NCI-H2227 (cell line): ENCODE measurements around the gene SIGLEC10.
A peak's percentile ranks its signal among the peaks of the same experiment; 100 is the strongest.
"Not testable (repeated sequence)": the region's sequence is repeated elsewhere in the genome, so short reads cannot be mapped to it uniquely, and the experiment has no call there.

Experiments used
- DNase-seq: peaks from one replicate; lab custom pipeline; 2025; ENCODE audit not compliant: unreplicated experiment; lab: John Stamatoyannopoulos, UW

The SIGLEC10 gene

DNA sequence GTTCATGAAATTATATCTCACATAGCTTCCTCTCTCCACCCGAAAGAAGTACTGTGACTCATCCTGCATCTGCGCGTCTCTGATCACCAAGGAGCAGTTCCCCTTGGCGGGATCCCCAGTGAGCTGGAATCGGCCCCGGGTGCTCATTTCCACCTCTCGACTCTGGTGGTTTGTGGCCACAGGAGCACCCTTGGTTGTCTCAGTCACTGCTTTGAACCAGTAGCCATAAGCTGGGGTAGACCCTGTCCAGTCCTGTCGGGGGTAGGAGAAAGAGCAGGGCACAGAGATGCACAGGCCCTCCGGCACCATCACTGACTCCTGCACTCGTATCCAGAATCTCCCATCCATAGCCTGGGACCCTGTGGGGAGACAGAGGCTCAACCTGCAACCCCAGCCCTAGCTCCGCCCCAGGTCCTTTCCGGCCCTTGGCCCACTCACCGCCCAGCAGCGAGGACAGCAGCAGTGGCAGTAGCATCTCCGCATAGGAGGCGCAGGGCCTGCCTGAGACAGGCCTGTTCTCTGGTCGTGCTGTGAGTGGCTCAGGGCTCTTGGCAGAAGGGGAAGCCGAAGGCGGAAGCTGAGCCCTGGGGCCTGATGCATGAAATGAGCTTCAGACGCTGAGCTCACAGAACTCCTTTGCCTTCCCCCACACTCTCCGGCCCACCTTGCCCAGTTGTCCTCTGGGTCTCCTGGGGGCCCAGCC, at the start of gene SIGLEC10:
SIGLEC10 (minus strand) TSS at position 536 of the 703 bp plus-strand sequence; CDS start at position 475, 61 bp downstream.
- no peak for DNase-seq

- no peak for DNase-seq
Observed at GRCh38 chr19:51466723-51467122, 49.3 kb upstream of the SIGLEC10 start.

DNA sequence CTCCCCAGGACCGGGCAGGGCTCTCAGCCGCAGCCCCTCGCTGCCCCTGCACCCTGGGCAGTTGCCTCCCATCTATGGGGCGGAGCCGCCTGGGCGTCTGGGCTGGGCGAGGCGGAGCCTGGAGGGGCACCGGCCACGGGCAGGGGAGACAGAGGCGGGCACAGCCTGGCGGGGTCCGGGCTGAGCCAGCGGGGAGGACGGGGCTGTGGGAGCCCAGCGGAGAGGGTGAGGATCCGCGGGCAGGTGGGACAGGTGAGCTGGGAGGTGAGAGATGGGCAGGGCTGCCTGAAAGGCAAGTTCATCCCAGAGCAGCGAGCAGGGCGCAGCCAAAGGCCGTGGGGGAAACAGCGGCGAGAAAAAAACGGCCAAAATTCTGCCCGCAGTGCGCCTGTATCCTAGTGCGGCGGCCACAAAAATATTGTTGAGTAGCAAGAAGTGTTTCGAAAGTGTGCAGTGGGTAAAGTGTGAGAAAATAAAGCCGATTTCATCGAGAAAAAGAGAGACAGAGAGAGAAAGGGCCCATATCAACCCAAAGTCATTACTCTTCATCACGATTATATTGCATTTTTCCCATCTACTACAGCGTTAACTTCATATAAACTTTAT, 46.6 kb upstream of the SIGLEC10 start:
- DNase-seq: not testable (repeated sequence)

DNA sequence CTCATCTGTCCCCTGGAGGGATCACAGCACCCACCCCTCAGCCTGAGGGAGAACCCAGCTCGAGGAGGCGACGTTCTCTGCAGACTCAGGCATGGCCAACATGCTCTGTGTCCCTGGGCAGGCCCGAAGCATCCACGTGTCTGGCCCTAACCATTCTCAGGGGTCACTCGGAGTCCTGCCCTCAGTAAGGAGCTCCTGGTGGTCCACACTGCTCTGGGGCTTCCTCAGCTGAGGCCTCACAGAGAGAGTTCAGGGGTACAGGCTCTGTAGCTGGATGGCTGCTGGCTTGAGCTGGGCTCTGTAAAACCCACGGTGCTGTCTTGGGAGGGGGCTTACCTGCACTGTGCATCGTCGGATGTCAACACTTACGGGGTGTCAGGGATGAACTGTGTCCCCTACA, 45.2 kb upstream of the SIGLEC10 start:
- no peak for DNase-seq

- no peak for DNase-seq
Observed at GRCh38 chr19:51462276-51462675, 44.8 kb upstream of the SIGLEC10 start.

DNA sequence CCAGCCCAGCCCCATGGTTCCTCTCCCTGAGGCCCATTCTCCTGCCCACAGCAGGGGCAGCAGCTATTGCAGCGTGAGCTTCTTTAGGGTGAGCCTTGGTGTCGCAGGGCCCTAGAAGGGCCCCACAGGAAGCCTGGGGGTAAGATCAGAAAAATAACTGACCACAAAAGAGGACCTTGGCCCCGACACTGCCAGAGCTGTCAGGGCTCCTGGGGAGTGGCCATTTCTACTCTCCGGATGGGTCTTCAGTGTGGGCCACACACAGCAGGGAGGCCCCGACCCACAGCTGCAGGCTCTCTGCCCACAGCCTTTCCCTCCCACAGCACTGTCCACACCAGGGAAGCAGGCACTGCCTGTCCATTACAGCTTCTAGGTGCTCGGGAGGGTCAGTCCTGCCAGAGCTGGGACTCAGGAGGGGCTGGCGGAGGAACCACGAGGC, 44.3 kb upstream of the SIGLEC10 start:
- no peak for DNase-seq

DNA sequence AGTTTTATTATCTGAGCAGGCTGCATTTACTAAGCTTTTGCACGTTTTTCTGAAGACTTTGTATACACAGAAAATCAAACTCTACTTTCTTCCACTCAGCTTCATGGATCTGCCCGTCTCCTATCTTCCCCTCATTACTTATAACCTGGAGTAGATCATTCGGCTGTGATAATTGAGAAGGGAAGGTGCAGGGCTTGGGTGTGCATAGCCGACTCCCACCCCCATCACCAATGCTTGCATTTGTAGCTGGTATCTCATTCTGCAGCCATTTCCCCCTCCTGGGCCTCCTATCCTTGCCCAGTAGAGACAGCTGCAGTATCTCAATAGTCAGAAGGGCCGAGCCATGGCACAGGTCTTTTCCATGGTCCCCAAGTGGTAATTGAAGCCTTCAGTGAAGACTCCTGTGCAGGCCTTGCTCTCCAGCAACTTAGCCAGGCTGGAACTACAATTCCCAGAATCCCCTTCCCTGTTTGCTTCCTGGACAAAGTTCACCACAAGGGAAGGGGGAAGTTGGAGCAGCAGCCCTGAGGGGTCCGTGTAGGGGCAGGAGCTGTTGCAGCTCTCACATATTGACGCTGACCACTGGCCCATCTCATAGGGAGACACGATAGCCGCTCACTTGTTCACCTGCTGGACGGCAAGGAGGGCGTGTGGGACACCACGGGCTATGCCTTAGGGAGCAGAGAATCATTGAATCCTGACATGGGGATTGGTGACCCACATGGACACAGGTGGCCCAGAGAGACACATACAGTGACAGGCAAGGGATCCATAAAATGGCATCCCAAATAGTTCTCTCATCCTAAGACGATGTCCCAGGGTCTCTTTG, 42.9 kb upstream of the SIGLEC10 start:
- DNase-seq: peak; percentile 7

DNA sequence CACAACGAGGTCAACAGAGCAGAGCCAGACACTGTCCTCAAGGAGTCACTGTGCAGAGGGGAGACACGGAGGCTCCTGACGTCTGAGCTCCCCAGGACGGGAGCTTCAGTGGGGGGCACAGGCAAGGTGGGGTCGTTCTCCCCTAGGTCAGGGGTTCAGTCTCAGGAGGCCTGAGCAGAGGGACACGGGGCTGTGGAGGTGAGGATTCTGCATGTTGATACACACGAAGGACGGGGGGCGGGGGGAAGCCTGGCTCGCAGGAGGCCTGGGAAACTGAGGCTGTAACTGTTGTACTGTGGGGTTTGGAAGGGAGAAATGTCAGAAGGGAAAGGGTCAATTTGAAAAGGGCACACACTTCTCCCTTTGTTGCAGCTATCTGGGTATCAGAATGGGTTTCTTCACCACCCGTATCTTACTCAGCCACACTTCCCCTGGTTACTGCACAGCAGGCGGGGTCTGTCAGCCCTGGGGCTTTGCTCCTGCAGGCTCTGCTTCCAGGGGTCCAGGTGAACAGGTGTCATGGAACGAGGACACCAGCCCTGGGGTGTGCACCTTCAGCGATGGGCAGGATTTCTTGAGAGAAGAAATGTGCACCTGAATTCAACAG, 41.6 kb upstream of the SIGLEC10 start:
- DNase-seq: no peak

- no peak for DNase-seq
Observed at GRCh38 chr19:51458051-51458645, 40.7 kb upstream of the SIGLEC10 start, which contains the start of gene SIGLEC8. TSS of gene SIGLEC8 (minus strand) at chr19:51458454. CDS start at chr19:51458387, 67 bp downstream.

- no peak for DNase-seq
Observed at GRCh38 chr19:51457351-51458013, 40.0 kb upstream of the SIGLEC10 start.

GRCh38 chr19:51456541-51457290, 39.3 kb upstream of the SIGLEC10 start:
- DNase-seq: no peak

DNA sequence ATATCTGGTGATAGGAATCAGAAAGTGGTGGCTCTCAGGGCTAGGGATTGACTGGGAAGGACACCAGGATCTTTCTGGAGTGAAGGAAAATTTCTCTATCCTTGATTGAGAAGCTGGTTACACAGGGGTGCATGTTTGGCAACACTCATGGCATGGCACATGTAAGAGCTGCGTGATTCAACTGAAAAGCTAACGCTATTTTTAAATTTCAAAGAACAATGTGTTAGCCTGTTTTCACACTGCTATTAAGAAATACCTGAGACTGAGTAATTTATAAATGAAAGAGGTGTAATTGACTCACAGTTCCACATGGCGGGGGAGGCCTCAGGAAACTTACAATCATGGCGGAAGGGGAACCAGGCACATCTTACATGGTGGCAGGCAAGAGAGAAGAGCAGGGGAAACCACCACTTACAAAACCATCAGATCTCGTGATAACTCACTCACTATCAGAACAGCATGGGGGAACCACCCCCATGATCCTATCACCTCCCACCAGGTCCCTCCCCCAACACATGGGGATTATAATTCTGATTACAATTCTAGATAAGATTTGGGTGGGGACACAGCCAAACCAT, 33.4 kb upstream of the SIGLEC10 start:
- DNase-seq: no peak

DNA sequence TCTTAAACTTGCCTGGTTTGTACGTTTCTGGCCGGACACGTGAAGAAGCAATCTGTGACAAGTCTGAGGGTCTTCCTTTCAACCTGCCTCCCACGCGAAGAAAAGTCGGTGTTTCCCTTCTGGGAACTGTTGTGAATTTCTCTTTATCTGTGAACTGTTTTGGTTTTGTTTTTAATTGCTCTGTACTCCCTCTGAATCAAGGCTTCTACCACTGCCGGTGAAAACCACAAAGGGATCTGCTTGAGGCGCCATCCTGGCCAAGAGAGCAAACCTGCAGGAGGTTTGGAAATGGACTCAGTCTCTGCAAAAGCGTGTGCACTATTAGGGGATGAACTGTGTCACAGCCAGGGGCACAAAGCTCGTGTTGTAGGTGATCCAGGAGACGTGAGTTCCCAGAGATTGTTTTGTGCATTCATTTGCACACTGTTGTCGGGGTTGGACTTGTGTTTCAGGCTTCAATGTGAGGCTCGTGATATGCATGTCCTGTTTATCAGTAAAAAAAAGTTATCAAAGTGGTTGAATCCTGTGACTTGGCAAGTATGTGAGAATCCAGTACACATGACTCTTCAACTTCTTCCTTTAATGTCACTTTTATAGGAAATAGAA, 31.1 kb upstream of the SIGLEC10 start:
- no peak for DNase-seq

DNA sequence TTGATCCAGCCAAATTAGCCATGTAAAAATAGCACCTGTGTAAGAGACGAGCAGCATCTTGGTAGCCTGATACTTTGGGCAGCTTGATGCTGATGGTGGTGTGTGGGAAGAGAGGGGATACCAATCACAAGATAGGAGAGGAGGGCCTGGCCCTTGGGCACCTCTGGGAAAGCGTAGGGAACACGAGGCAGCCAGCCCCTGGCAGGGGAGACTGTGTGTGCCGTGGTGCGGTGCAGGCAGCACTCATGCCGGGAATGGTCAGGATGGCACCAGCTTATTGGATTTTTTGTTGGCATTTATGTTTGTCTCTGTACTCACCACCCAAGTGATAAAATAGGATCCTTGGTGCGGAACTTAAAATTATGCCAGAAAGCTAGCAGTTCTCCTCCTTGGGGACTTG, 30.6 kb upstream of the SIGLEC10 start:
- DNase-seq: no peak

DNA sequence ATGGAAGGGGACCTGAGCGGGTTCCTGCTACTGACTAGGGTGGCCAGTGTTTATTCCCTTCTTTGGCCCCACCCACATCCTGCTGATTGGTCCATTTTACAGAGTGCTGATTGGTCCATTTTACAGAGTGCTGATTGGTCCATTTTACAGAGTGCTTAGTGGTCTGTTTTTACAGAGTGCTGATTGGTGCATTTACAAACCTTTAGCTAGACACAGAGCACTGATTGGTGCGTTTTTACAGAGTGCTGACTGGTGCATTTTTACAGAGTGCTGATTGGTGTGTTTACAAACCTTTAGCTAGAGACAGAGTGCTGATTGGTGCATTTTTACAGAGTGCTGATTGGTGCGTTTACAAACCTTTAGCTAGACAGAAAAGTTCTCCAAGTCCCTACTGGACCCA, 30.1 kb upstream of the SIGLEC10 start:
- not testable (repeated sequence) for DNase-seq

DNA sequence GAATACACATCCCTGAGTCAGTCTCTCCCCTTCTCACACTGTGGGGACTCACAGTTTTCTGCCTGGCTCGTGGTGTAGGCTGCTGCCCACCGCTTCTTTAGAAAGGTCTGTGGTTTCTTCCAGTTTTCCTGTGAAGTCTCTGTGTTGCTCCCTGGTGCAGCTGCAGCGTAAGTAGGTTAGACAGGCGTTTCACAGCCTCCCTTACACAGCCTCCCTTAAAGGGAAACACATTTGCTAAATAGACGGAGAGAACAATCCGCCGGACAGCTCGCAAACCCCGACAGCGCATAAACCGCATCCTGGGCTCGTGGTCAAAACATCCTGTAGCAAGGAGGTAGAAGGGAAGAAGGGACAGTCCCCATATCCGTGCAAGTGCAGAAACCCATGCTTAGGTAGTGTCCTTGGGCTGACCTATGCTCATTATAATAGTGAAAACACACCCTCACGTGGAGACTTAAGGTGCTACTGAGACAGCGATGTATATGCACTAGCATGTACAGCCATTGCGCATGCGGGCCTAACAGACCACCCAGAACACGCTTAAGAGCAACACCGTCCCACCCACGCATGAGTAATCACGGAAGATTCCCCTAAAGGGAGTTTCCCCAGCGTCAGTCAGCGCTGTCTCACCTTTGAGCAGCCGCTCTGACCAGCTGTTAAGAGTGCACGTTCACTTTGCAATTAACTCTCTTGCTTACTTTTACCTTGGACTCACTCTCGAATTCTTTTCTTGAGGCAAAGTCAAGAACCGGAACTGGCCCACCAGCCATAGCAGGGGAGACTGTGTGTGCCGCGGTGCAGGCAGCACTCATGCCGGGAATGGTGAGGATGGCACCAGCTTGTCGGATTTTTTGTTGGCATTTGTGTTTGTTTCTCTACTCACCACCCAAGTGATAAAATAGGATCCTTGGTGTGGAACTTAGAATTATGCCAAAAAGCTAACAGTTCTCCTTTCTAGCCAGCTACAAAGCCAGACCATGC, 24.3 kb upstream of the SIGLEC10 start:
- DNase-seq: no peak

- DNase-seq: no peak
Observed at GRCh38 chr19:51440846-51441409, 23.5 kb upstream of the SIGLEC10 start.
